Measurements from ENCODE around the gene DROSHA.

The DROSHA gene

GRCh38 chr5:31485376-31486207 is 46.3 kb downstream of the DROSHA start:
- TF ChIP-seq POLR2A (IDR thresholded peaks at IDR 0.05; ENCODE audit: extremely low read depth, insufficient read length) = no peak
- H3K4me3 ChIP-seq (ENCODE audit: low read depth, low read length) = no peak overlapping the region
- no peak for DNase-seq (ENCODE audit: low read depth)

- no peak for DNase-seq (ENCODE audit: low read depth)
- H3K4me3 ChIP-seq (ENCODE audit: low read depth, low read length) = no peak overlapping the region
Observed at GRCh38 chr5:31481531-31482165, 50.2 kb downstream of the DROSHA start.

GRCh38 chr5:31479706-31480105 is 52.2 kb downstream of the DROSHA start:
- TF ChIP-seq MAX (IDR thresholded peaks at IDR 0.05; ENCODE audit: low read depth, low read length) (no peak), POLR2A (IDR thresholded peaks at IDR 0.05; ENCODE audit: extremely low read depth, insufficient read length) (no peak), MYC (IDR thresholded peaks at IDR 0.05; ENCODE audit: low read depth, low read length) (no peak), CTCF (IDR thresholded peaks at IDR 0.05; ENCODE audit: low read depth, low read length) (no peak)
- no peak for DNase-seq (ENCODE audit: low read depth)
- H3K4me3 ChIP-seq (ENCODE audit: low read depth, low read length) = no peak overlapping the region

More at GRCh38 chr5:31481531-31482165, 50.2 kb downstream of the DROSHA start:
- TF ChIP-seq POLR2A (IDR thresholded peaks at IDR 0.05; ENCODE audit: extremely low read depth, insufficient read length) (no peak), CTCF (IDR thresholded peaks at IDR 0.05; ENCODE audit: low read depth, low read length) (no peak)

- DNase-seq (ENCODE audit: low read depth) = no peak
- TF ChIP-seq MAX (IDR thresholded peaks at IDR 0.05; ENCODE audit: low read depth, low read length) (no peak), POLR2A (IDR thresholded peaks at IDR 0.05; ENCODE audit: extremely low read depth, insufficient read length) (no peak), CTCF (IDR thresholded peaks at IDR 0.05; ENCODE audit: low read depth, low read length) (no peak), MYC (IDR thresholded peaks at IDR 0.05; ENCODE audit: low read depth, low read length) (no peak)
- H3K4me3 ChIP-seq (ENCODE audit: low read depth, low read length) = no peak overlapping the region
Observed at GRCh38 chr5:31478901-31479300, 53.0 kb downstream of the DROSHA start.

- H3K4me3 ChIP-seq (ENCODE audit: low read depth, low read length) = no peak overlapping the region
- TF ChIP-seq POLR2A (IDR thresholded peaks at IDR 0.05; ENCODE audit: extremely low read depth, insufficient read length) = no peak
- TF ChIP-seq MAX (IDR thresholded peaks at IDR 0.05; ENCODE audit: low read depth, low read length) = no peak
- no peak for TF ChIP-seq CTCF (IDR thresholded peaks at IDR 0.05; ENCODE audit: low read depth, low read length)
Observed at GRCh38 chr5:31477971-31478370, 53.9 kb downstream of the DROSHA start.

GRCh38 chr5:31477516-31477915 is 54.4 kb downstream of the DROSHA start:
- H3K4me3 ChIP-seq (ENCODE audit: low read depth, low read length) = no peak overlapping the region
- DNase-seq (ENCODE audit: low read depth) = no peak
- TF ChIP-seq CTCF (IDR thresholded peaks at IDR 0.05; ENCODE audit: low read depth, low read length) = no peak
- no peak for TF ChIP-seq POLR2A (IDR thresholded peaks at IDR 0.05; ENCODE audit: extremely low read depth, insufficient read length)
- TF ChIP-seq MYC (IDR thresholded peaks at IDR 0.05; ENCODE audit: low read depth, low read length) = no peak
- TF ChIP-seq MAX (IDR thresholded peaks at IDR 0.05; ENCODE audit: low read depth, low read length) = no peak

More at GRCh38 chr5:31477971-31478370, 53.9 kb downstream of the DROSHA start:
- no peak for DNase-seq (ENCODE audit: low read depth)

All from NB4 (cell line).